CD4-positive, CD25-positive, alpha-beta regulatory T cell (primary cell): ENCODE data around the gene BARX2. TPM values are rescaled to one million over a fixed set of nuclear protein-coding genes. Genes with fewer than 3 reads are reported as not detected.
A peak's percentile ranks its signal among the peaks of the same experiment; 100 is the strongest.
"Not testable (repeated sequence)": the region's sequence is repeated elsewhere in the genome, so short reads cannot be mapped to it uniquely, and the experiment has no call there.

Experiments
- ATAC-seq, 2 donors: fragments of 150-1000 bp; cut with Tn5 transposase; one replicate each; pipeline ENCODE4 v1.10.0; 2021; ENCODE audit warnings: low read depth in 2 of 2, moderate number of reproducible peaks in 2 of 2, moderate library complexity in 1 of 2
- DNase-seq, 3 donors: peaks; one replicate each; pipeline versions ENCODE4 v3.0.0 to v3.0.0-alpha.2; 2012 to 2022; ENCODE audit warnings: mixed read lengths in 1 of 3
- H3K27ac ChIP-seq: one replicate; pipeline ENCODE4 v1.7.0; 2013; ENCODE audit warnings: mild to moderate bottlenecking, low read length; ENCODE audit not compliant: insufficient read depth, poor library complexity, severe bottlenecking
- H3K27me3 ChIP-seq: one replicate; pipeline ENCODE4 v1.7.0; 2013; ENCODE audit warnings: low read length; ENCODE audit not compliant: control insufficient read depth, insufficient read depth
- H3K36me3 ChIP-seq: one replicate; pipeline ENCODE4 v1.7.0; 2013; ENCODE audit warnings: mild to moderate bottlenecking, low read length, moderate library complexity; ENCODE audit not compliant: control insufficient read depth, insufficient read depth
- H3K4me1 ChIP-seq: 2 replicates; pipeline ENCODE4 v1.7.0; 2013; ENCODE audit warnings: mild to moderate bottlenecking, low read length; ENCODE audit not compliant: insufficient read depth, control insufficient read depth, poor library complexity, severe bottlenecking
- H3K4me3 ChIP-seq: one replicate; pipeline ENCODE4 v1.7.0; 2013; ENCODE audit warnings: low read depth, mild to moderate bottlenecking, low read length, moderate library complexity
- H3K9me3 ChIP-seq, 2 experiments: 1 replicate in 1 of 2; 2 replicates in 1 of 2; pipeline ENCODE4 v1.7.0; 2013; ENCODE audit warnings: low read length in 2 of 2, mild to moderate bottlenecking in 1 of 2, moderate library complexity in 1 of 2; ENCODE audit not compliant: control insufficient read depth in 2 of 2
- H3K27ac Mint-ChIP-seq, 3 donors: one replicate each; pipeline ENCODE4 v1.8.0; 2020 to 2022; ENCODE audit warnings: mild to moderate bottlenecking in 3 of 3, mixed read lengths in 3 of 3, moderate library complexity in 2 of 3
- H3K27me3 Mint-ChIP-seq: one replicate; pipeline ENCODE4 v1.8.0; 2022; ENCODE audit warnings: mild to moderate bottlenecking, mixed read lengths
- H3K36me3 Mint-ChIP-seq: one replicate; pipeline ENCODE4 v1.8.0; 2020; ENCODE audit warnings: mixed read lengths
- H3K4me1 Mint-ChIP-seq, 4 donors: one replicate each; pipeline ENCODE4 v1.8.0; 2020 to 2022; ENCODE audit warnings: mixed read lengths in 4 of 4, mild to moderate bottlenecking in 1 of 4
- H3K4me3 Mint-ChIP-seq, 4 donors: one replicate each; pipeline ENCODE4 v1.8.0; 2020 to 2022; ENCODE audit warnings: mild to moderate bottlenecking in 4 of 4, mixed read lengths in 4 of 4, moderate library complexity in 3 of 4
- H3K9me3 Mint-ChIP-seq, 7 donors: one replicate each; pipeline ENCODE4 v1.8.0; 2020 to 2022; ENCODE audit warnings: mixed read lengths in 7 of 7, mild to moderate bottlenecking in 3 of 7, moderate library complexity in 2 of 7
- polyA plus RNA-seq, 4 donors: library from polyadenylated mRNA; unstranded; fragments of 300-500 nt; fragmentation: Illumina TruSeq; gene quantifications; one replicate each; pipeline ENCODE4 v1.2.3, GENCODE V29; 2021
- total RNA-seq: library from RNA; stranded (reverse); gene quantifications from one replicate; pipeline ENCODE4 v1.2.3, GENCODE V29; 2022

The BARX2 gene
- total and polyA plus RNA-seq, 5 donors from 2014 or later, result not detected

- not testable (repeated sequence) for H3K4me1 Mint-ChIP-seq, H3K36me3 ChIP-seq, H3K27ac ChIP-seq, H3K4me3 Mint-ChIP-seq, H3K27ac Mint-ChIP-seq, H3K36me3 Mint-ChIP-seq, ATAC-seq, H3K27me3 ChIP-seq, H3K9me3 ChIP-seq, H3K4me1 ChIP-seq, H3K27me3 Mint-ChIP-seq, H3K4me3 ChIP-seq
- H3K9me3 Mint-ChIP-seq, result peaks cover 0 to 11% (median 2%) of the 10 kb centered on the region in 7 donors
- DNase-seq, result peak in 1 of 3 donors; percentile 63
Observed at GRCh38 chr11:129344301-129344940, 31.2 kb upstream of the BARX2 start.

DNA sequence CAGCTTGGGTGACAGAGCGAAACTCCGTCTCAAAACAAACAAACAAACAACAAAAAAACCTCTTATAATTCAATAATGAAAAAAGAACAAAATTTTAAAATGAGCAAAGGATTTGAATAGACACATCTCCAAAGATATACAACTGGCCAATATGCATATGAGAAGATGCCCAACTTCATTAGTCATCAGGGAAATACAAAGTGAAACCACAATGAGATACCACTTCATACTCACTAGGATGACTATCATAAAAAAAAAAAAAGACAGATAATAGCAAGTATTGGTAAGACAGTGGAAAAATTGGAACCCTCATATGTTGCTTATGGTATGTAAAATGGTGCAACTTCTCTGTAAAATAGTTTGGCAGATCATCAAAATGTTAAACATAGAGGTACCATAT is 28.7 kb upstream of the BARX2 start:
- no peak for ATAC-seq
- Mint-ChIP-seq H3K27me3 (no peaks in the 10 kb centered on the region), H3K36me3 (no peaks in the 10 kb centered on the region), H3K4me3 (no peak overlapping the region), H3K27ac (no peak overlapping the region), H3K4me1 (no peaks in the 10 kb centered on the region), H3K9me3 (peaks cover 0 to 11% (median 2%) of the 10 kb centered on the region in 7 donors)
- Histone ChIP-seq H3K4me1 (no peaks in the 10 kb centered on the region), H3K4me3 (no peak overlapping the region), H3K27me3 (no peaks in the 10 kb centered on the region), H3K9me3 (peaks cover 0 to 3% of the 10 kb centered on the region in 2 experiments), H3K36me3 (no peaks in the 10 kb centered on the region), H3K27ac (no peak overlapping the region)
- no peak for DNase-seq

DNA sequence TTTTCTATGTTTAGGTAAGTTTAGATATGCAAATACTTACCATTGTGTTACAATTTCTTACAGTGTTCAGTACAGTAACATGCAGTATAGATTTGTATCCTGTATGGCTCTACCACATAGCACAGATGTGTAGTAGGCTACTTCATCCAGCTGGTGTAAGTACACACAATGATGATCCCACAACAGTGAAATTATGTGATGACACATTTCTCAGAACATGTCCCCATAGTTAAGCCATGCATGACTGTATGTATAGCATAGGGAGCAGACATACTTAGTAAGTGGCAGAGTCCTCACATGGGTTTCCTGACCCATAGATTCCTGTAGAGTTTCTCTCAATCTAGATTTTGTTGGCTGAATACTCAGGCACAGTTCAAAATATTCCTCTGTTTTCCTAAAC is 26.8 kb upstream of the BARX2 start:
- Mint-ChIP-seq H3K9me3 (peaks cover 0 to 11% (median 3%) of the 10 kb centered on the region in 7 donors), H3K27me3 (peaks cover 7% of the 10 kb centered on the region), H3K27ac (no peak overlapping the region), H3K4me3 (no peak overlapping the region), H3K36me3 (no peaks in the 10 kb centered on the region), H3K4me1 (no peaks in the 10 kb centered on the region)
- Histone ChIP-seq H3K36me3 (no peaks in the 10 kb centered on the region), H3K27ac (no peak overlapping the region), H3K9me3 (peaks cover 0 to 3% of the 10 kb centered on the region in 2 experiments), H3K4me1 (no peaks in the 10 kb centered on the region), H3K4me3 (no peak overlapping the region), H3K27me3 (no peaks in the 10 kb centered on the region)
- DNase-seq (no peak), ATAC-seq (no peak)

GRCh38 chr11:129352676-129353075 is 23.0 kb upstream of the BARX2 start:
- H3K4me1 Mint-ChIP-seq, result no peaks in the 10 kb centered on the region
- DNase-seq, result no peak
- Histone ChIP-seq H3K9me3 (no peaks in the 10 kb centered on the region), H3K4me1 (no peaks in the 10 kb centered on the region), H3K4me3 (no peak overlapping the region), H3K36me3 (no peaks in the 10 kb centered on the region), H3K27ac (no peak overlapping the region), H3K27me3 (no peaks in the 10 kb centered on the region)
- no peak overlapping the region for H3K27ac Mint-ChIP-seq
- H3K27me3 Mint-ChIP-seq, result peaks cover 7% of the 10 kb centered on the region
- no peaks in the 10 kb centered on the region for H3K36me3 Mint-ChIP-seq
- H3K4me3 Mint-ChIP-seq, result no peak overlapping the region
- peaks cover 0 to 2% (median 0%) of the 10 kb centered on the region in 7 donors for H3K9me3 Mint-ChIP-seq
- ATAC-seq, result no peak

GRCh38 chr11:129354691-129355090 is 21.0 kb upstream of the BARX2 start:
- Histone ChIP-seq H3K4me3 (no peak overlapping the region), H3K27ac (no peak overlapping the region), H3K4me1 (no peaks in the 10 kb centered on the region), H3K9me3 (no peaks in the 10 kb centered on the region), H3K27me3 (no peaks in the 10 kb centered on the region), H3K36me3 (no peaks in the 10 kb centered on the region)
- no peak overlapping the region for H3K4me3 Mint-ChIP-seq
- no peaks in the 10 kb centered on the region for H3K36me3 Mint-ChIP-seq
- H3K9me3 Mint-ChIP-seq, result peaks cover 0 to 5% (median 0%) of the 10 kb centered on the region in 7 donors
- H3K4me1 Mint-ChIP-seq, result no peaks in the 10 kb centered on the region
- DNase-seq, result no peak
- H3K27ac Mint-ChIP-seq, result no peak overlapping the region
- peaks cover 10% of the 10 kb centered on the region for H3K27me3 Mint-ChIP-seq
- ATAC-seq, result no peak

- Mint-ChIP-seq H3K27ac (no peak overlapping the region), H3K4me1 (no peaks in the 10 kb centered on the region), H3K4me3 (no peak overlapping the region), H3K36me3 (no peaks in the 10 kb centered on the region), H3K27me3 (peaks cover 14% of the 10 kb centered on the region), H3K9me3 (peaks cover 0 to 8% (median 2%) of the 10 kb centered on the region in 7 donors)
- Histone ChIP-seq H3K4me1 (no peaks in the 10 kb centered on the region), H3K4me3 (no peak overlapping the region), H3K9me3 (no peaks in the 10 kb centered on the region), H3K27me3 (peaks cover 20% of the 10 kb centered on the region), H3K36me3 (no peaks in the 10 kb centered on the region), H3K27ac (no peak overlapping the region)
- ATAC-seq (no peak), DNase-seq (no peak)
Observed at GRCh38 chr11:129359748-129360147, 15.9 kb upstream of the BARX2 start.

DNA sequence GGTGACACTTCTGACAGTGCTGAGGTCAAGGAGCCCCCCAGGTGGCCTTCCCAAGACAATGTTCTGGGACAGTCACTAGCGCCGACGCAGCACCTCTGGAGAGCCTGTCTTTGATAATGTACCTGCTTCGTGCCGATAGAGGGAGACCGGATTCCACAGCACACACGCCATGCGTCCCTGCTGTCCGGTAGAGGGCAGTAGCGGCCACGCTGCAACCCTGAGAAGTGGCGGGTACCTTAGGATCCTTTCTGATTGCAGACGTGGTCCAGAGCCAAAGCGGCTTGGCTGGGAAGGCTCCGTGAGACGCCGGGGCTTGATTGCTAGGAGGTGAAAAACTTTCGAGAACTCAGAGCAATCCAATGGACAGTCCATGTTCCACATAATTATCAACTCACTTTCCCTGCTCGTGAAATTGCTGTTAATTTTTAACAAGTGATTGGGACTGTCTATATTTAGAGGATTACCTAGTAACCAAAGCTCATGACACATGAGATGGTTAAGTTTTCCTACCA is 11.4 kb upstream of the BARX2 start:
- DNase-seq (peak; percentile 23 to 83 (median 62)), ATAC-seq (peak; percentile 90 to 92)
- Histone ChIP-seq H3K27ac (no peak overlapping the region), H3K36me3 (no peaks in the 10 kb centered on the region), H3K4me3 (no peak overlapping the region), H3K4me1 (no peaks in the 10 kb centered on the region), H3K27me3 (peaks cover 38% of the 10 kb centered on the region), H3K9me3 (no peaks in the 10 kb centered on the region)
- Mint-ChIP-seq H3K9me3 (peaks cover 0 to 8% (median 2%) of the 10 kb centered on the region in 7 donors), H3K4me3 (no peak overlapping the region), H3K4me1 (no peaks in the 10 kb centered on the region), H3K36me3 (no peaks in the 10 kb centered on the region), H3K27ac (no peak overlapping the region), H3K27me3 (peaks cover 49% of the 10 kb centered on the region)

GRCh38 chr11:129365816-129366215 is 9.8 kb upstream of the BARX2 start:
- Histone ChIP-seq H3K36me3 (no peaks in the 10 kb centered on the region), H3K4me3 (no peak overlapping the region), H3K9me3 (no peaks in the 10 kb centered on the region), H3K27me3 (peaks cover 42% of the 10 kb centered on the region), H3K4me1 (no peaks in the 10 kb centered on the region), H3K27ac (no peak overlapping the region)
- no peaks in the 10 kb centered on the region for H3K4me1 Mint-ChIP-seq
- no peaks in the 10 kb centered on the region for H3K9me3 Mint-ChIP-seq
- DNase-seq (no peak), ATAC-seq (no peak)
- no peak overlapping the region for H3K4me3 Mint-ChIP-seq
- H3K27ac Mint-ChIP-seq, result no peak overlapping the region
- H3K36me3 Mint-ChIP-seq, result no peaks in the 10 kb centered on the region
- H3K27me3 Mint-ChIP-seq, result peaks cover 61% of the 10 kb centered on the region
